Measurements from ENCODE around the gene RBKS.
A peak's percentile ranks its signal among the peaks of the same experiment; 100 is the strongest.

Gene RBKS

DNA sequence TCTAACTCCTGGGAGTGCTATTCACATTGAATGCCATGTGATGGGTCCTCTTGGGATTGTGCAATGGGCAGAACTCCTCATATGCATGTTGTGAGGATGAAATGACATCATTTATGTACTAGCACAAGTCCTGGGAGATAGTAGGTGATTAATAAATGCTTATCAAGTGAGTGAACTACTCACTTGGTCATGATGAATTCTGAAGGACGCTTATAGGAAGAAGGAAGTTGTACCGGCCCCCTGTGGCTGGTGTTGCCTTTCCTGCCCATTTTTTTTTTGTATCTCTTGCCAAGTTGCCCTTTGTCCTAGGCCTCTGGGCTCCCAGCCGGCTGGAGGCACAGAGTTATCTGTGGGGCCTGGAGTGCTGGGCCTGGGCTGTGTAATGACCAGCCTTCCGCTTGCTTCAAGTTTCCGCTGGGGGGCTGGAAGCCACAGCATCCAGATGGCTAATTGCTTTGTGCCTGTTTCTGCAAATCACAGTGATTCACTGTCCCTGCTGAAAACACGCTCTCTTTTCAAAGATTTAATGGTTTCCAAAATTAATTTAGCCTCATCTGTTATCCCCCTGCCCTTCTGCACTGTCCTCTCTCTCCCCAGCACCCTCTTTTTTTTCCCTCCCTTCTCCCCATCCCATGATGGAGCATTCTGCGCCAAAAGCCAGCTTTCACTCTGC, 152.4 kb downstream of the RBKS start:
- no peak for DNase-seq (ENCODE audit: low read depth in 2 of 2, low spot score in 1 of 2)

- no peak for DNase-seq (ENCODE audit: low read depth in 2 of 2, low spot score in 1 of 2)
Observed at GRCh38 chr2:27736890-27737204, 153.3 kb downstream of the RBKS start.

DNA sequence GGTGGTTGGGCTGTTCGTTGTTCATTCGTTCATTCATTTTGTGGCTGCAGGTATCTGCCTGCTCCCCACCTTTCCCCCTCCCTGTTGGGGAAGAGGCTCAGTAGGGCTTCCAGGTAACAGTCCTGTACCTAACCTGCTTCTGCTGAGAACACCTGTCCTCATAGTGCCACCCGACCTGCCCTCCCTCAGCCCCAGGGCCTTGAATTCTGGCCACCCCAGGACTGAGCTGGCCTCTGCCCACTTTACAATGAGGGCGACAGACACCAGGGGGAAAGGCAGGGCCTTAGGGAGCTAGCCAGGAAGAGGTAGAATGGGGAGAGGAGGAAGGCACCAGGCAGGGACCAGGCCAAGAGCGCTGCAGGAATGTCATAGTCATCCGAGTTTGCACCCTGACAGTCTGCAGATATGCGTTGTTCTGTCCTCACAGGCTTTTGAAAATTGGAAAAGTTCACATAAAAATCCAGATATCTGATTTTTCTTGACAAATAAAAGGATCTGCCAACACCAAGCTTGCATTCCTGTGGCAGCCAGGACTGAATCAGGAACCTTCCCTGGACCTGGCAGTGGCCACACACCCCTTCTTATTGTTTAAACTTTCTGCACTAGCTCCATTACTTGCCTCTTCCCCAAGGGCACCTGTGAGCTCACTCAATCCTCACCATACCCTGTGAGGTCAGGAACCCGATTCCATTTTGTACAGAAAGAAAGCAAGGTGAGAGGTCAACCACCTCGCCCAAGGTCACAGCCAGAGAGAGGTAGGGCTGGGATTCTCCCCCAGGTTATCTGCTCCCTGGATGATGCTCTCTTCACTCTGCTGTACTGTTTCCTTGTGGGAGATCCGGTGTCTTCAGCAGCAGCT, 153.9 kb downstream of the RBKS start:
- no peak for DNase-seq (ENCODE audit: low read depth in 2 of 2, low spot score in 1 of 2)

DNA sequence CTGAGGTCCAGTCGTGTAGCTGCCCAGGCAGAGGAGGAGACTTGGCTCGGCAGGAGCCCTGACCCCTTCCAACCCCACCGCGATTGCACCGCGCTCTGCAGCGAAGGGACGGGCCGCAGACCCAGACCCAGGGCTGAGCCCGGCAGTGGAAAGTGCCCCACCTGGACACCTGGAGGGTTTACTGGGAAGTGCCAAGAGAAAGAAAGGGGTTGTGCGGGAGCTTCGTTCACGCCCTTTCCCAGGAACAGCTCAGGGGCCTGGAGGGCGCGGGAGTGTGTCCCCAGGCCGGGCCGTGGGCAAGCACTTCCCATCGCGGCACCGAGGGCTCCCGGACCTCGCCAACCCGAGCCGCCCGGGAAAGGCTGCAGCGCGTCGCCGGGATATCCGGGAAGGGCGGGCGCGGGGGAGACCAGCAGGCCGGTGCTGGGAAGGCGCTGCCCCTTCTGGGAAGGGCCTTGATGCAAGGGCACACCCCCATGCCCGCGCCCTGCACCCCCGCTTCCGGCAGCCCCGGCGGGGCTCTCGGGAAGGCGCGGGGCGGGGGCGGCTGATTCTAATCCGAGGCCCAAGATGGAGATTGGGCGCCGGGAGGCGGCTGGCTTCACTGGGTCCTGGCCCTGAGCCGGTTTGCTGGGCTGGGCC, 154.8 kb downstream of the RBKS start:
- DNase-seq (ENCODE audit: low read depth in 2 of 2, low spot score in 1 of 2), result peak; percentile 40 to 54

DNA sequence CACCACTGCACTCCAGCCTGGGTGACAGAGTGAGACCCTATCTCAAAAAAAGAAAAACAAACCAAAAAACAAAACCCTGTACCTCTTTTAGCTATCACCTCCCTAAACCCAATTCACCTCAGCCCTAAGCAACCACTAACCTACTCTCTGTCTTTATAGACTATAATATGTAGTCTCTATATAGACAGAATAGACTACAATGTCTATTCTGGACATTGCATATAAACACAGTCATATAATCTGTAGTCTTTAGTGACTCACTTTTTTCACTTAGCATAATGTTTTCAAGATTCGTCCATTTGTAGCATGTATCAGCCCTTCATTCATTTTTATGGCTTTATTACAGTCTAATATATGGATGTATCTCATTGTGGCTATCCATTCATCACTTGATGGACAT, 155.9 kb downstream of the RBKS start:
- DNase-seq (ENCODE audit: low read depth in 2 of 2, low spot score in 1 of 2), result no peak

Data from stimulated activated CD8-positive, alpha-beta memory T cell treated with anti-CD3 and anti-CD28 coated beads, Interleukin-4, amount 100 ng/mL, for 4 hours (primary cell).